IPS-NIHi11 (cell line): ENCODE data around the gene SIRPA.

Experiments used
- DNase-seq: peaks from one replicate; pipeline ENCODE4 v3.0.0; 2012; ENCODE audit warnings: mixed read lengths, low spot score

The SIRPA gene

GRCh38 chr20:1870792-1871550, 24.2 kb upstream of the SIRPA start:
- DNase-seq: no peak

GRCh38 chr20:1871807-1872458, 23.3 kb upstream of the SIRPA start:
- no peak for DNase-seq

GRCh38 chr20:1872459-1873097, 22.6 kb upstream of the SIRPA start:
- DNase-seq: no peak

GRCh38 chr20:1874450-1875182, 20.6 kb upstream of the SIRPA start:
- DNase-seq: no peak

- no peak for DNase-seq
Observed at GRCh38 chr20:1875183-1875554, 20.0 kb upstream of the SIRPA start.

- DNase-seq: no peak
Observed at GRCh38 chr20:1875762-1876161, 19.4 kb upstream of the SIRPA start.

GRCh38 chr20:1876217-1876921, 18.8 kb upstream of the SIRPA start:
- no peak for DNase-seq

GRCh38 chr20:1876975-1877608, 18.1 kb upstream of the SIRPA start:
- peak; percentile 83 for DNase-seq

GRCh38 chr20:1877609-1878200, 17.5 kb upstream of the SIRPA start:
- DNase-seq: no peak

GRCh38 chr20:1879369-1879768, 15.8 kb upstream of the SIRPA start:
- no peak for DNase-seq

- no peak for DNase-seq
Observed at GRCh38 chr20:1879934-1880333, 15.3 kb upstream of the SIRPA start.

- DNase-seq: no peak
Observed at GRCh38 chr20:1880529-1881239, 14.5 kb upstream of the SIRPA start.

- DNase-seq: no peak
Observed at GRCh38 chr20:1881240-1881835, 13.9 kb upstream of the SIRPA start.

- no peak for DNase-seq
Observed at GRCh38 chr20:1882026-1882425, 13.2 kb upstream of the SIRPA start.

- no peak for DNase-seq
Observed at GRCh38 chr20:1883986-1884385, 11.2 kb upstream of the SIRPA start.

- no peak for DNase-seq
Observed at GRCh38 chr20:1885254-1885653, 10.0 kb upstream of the SIRPA start.

GRCh38 chr20:1885940-1886693, 9.1 kb upstream of the SIRPA start:
- DNase-seq: no peak

GRCh38 chr20:1887321-1887720, 7.9 kb upstream of the SIRPA start:
- DNase-seq: no peak

GRCh38 chr20:1887756-1888155, 7.5 kb upstream of the SIRPA start:
- no peak for DNase-seq
